HepG2 (cell line): ENCODE measurements around the gene IL17D. TPM values are rescaled to one million over a fixed set of nuclear protein-coding genes. Genes with fewer than 3 reads are reported as not detected.

Experiments
- ATAC-seq: fragments of 200-7000 bp; cut with Tn5 transposase; 3 replicates; pipeline ENCODE4 v1.9.1; 2020; ENCODE audit warnings: mild to moderate bottlenecking, moderate library complexity
- BruUV-seq: library from RNA; stranded (reverse); fragments of 400-500 nt; replicated peaks from 2 replicates; lab custom pipeline; 2021; lab: Mats Ljungman, UMichigan
- CTCF ChIA-PET: fragments of 300-600 bp; formaldehyde crosslinking; extraction: SDS; loops from one replicate; lab custom pipeline; 2021; ENCODE audit warnings: low total read pairs, inconsistent platforms, low intra/inter-chr PET ratio; lab: Yijun Ruan, JAX
- POLR2A ChIA-PET: fragments of 350-600 bp; sonication (Branson Sonifier 250); formaldehyde crosslinking; loops from one replicate; lab custom pipeline; 2020; ENCODE audit warnings: antibody characterized with exemption, inconsistent platforms; lab: Yijun Ruan, JAX
- DNase-seq: peaks from one replicate; pipeline ENCODE4 v3.0.0-alpha.2; 2015; ENCODE audit warnings: low spot score
- FAIRE-seq: peaks from 3 replicates; lab custom pipeline; 2011; peaks lifted over from hg19 to GRCh38; lab: Jason Lieb, UNC
- H2AFZ ChIP-seq: one replicate; pipeline ENCODE4 v1.6.1; 2011; ENCODE audit warnings: low read length, inconsistent platforms
- H3K27ac ChIP-seq: fragments of 300-600 bp; 3 replicates; pipeline ENCODE4 v1.8.0; 2011; ENCODE audit warnings: mixed run types, mild to moderate bottlenecking, mixed read lengths, low read length, inconsistent platforms; ENCODE audit not compliant: insufficient read depth; ENCODE audit errors: extremely low read length
- H3K27me3 ChIP-seq, 2 experiments: fragments of 200-600 bp in 1 of 2; 2 replicates in 1 of 2; 3 replicates in 1 of 2; pipeline versions ENCODE4 v1.6.0 to v1.8.0; 2011; ENCODE audit warnings: low read length in 2 of 2, mild to moderate bottlenecking in 2 of 2, moderate library complexity in 2 of 2, inconsistent platforms in 1 of 2; ENCODE audit not compliant: insufficient read depth in 2 of 2, control insufficient read depth in 1 of 2
- H3K36me3 ChIP-seq, 2 experiments: fragments of 200-600 bp in 1 of 2; replicated peaks in 1 of 2; 2 replicates in 1 of 2; 3 replicates in 1 of 2; pipeline versions ENCODE4 v1.5.1 to v1.8.0; 2011; ENCODE audit warnings: low read length in 2 of 2, inconsistent platforms in 1 of 2; ENCODE audit not compliant: insufficient read depth in 2 of 2, control insufficient read depth in 1 of 2
- H3K4me1 ChIP-seq: 2 replicates; pipeline ENCODE4 v1.5.1; 2012; ENCODE audit warnings: low read length, inconsistent platforms; ENCODE audit not compliant: insufficient read depth
- H3K4me2 ChIP-seq: 2 replicates; pipeline ENCODE4 v1.6.0; 2011; ENCODE audit warnings: low read depth, low read length, inconsistent platforms
- H3K4me3 ChIP-seq, 3 experiments: fragments of 200-600 bp in 1 of 3; sonication (generic), shearing (Covaris generic) in 1 of 3; replicated peaks in 1 of 3; 2 replicates each; pipeline ENCODE4 v1.5.1; 2011 to 2016; ENCODE audit warnings: low read length in 3 of 3, inconsistent platforms in 2 of 3, low read depth in 2 of 3, mild to moderate bottlenecking in 2 of 3, control low read depth in 1 of 3, mixed read lengths in 1 of 3; ENCODE audit not compliant: insufficient read depth in 1 of 3
- H3K79me2 ChIP-seq: one replicate; pipeline ENCODE4 v1.6.1; 2011; ENCODE audit warnings: low read length, inconsistent platforms; ENCODE audit not compliant: insufficient read depth
- H3K9ac ChIP-seq: 2 replicates; pipeline ENCODE4 v1.6.0; 2011; ENCODE audit warnings: mild to moderate bottlenecking, low read depth, low read length, inconsistent platforms; ENCODE audit not compliant: insufficient read depth
- H3K9me3 ChIP-seq: 2 replicates; pipeline ENCODE4 v1.5.1; 2012; ENCODE audit warnings: mild to moderate bottlenecking, low read length
- H4K20me1 ChIP-seq: 2 replicates; pipeline ENCODE4 v1.6.0; 2011; ENCODE audit warnings: inconsistent platforms, mild to moderate bottlenecking, low read length, moderate library complexity; ENCODE audit not compliant: insufficient read depth
- ATF7-NPFF ChIP-seq: sonication (generic); formaldehyde crosslinking; IDR thresholded peaks from 2 replicates; pipeline ENCODE4 v1.8.1; 2023; ENCODE audit warnings: mild to moderate bottlenecking, low read depth, missing genetic modification reagents, moderate library complexity
- CREM ChIP-seq, 2 experiments: sonication (generic) in 1 of 2; formaldehyde crosslinking in 1 of 2; IDR thresholded peaks; 2 replicates each; pipeline versions ENCODE4 v1.4.0 to v1.6.1; 2016 to 2020; ENCODE audit warnings: antibody characterized with exemption in 1 of 2, mild to moderate bottlenecking in 1 of 2, missing genetic modification reagents in 1 of 2
- EHMT2 ChIP-seq: fragments of 200-600 bp; sonication (generic); IDR thresholded peaks from 2 replicates; pipeline ENCODE4 v1.7.0; 2017; ENCODE audit warnings: antibody characterized with exemption, low read depth, low read length, borderline replicate concordance
- MAFF ChIP-seq: IDR thresholded peaks from 2 replicates; pipeline ENCODE4 v1.6.1; 2011; ENCODE audit warnings: low read depth, low read length, improper control_type of control experiment
- NFE2L1 ChIP-seq: sonication (generic); formaldehyde crosslinking; IDR thresholded peaks from 2 replicates; pipeline ENCODE4 v1.4.0; 2020; ENCODE audit warnings: missing genetic modification reagents, mild to moderate bottlenecking, borderline replicate concordance
- NR1H2 ChIP-seq: sonication (generic); formaldehyde crosslinking; IDR thresholded peaks from 2 replicates; pipeline ENCODE4 v1.8.1; 2022; ENCODE audit warnings: low read depth, missing genetic modification reagents, borderline replicate concordance
- PBX2 ChIP-seq: IDR thresholded peaks from 2 replicates; pipeline ENCODE4 v1.6.1; 2016; ENCODE audit warnings: control low read depth
- SALL2 ChIP-seq: sonication (generic); formaldehyde crosslinking; IDR thresholded peaks from 2 replicates; pipeline ENCODE4 v1.8.1; 2023; ENCODE audit warnings: mild to moderate bottlenecking, missing genetic modification reagents, inconsistent platforms
- SMYD3 ChIP-seq: sonication (generic); formaldehyde crosslinking; IDR thresholded peaks from 2 replicates; pipeline ENCODE4 v1.8.1; 2023; ENCODE audit warnings: mild to moderate bottlenecking, missing genetic modification reagents
- SP1 ChIP-seq, 2 experiments: fragments of 450-650 bp in 1 of 2; sonication (generic) in 1 of 2; formaldehyde crosslinking in 1 of 2; IDR thresholded peaks; 2 replicates each; pipeline versions ENCODE4 v1.4.0 to v1.6.1; 2016 to 2020; ENCODE audit warnings: missing genetic modification reagents in 1 of 2
- SRF ChIP-seq: IDR thresholded peaks from 2 replicates; pipeline ENCODE4 v1.6.1; 2011; ENCODE audit warnings: mild to moderate bottlenecking, low read depth, low read length, moderate library complexity
- U2AF1 ChIP-seq: fragments of 200-400 bp; formaldehyde crosslinking; optimal IDR thresholded peaks from 2 replicates; pipeline ENCODE3; 2017; ENCODE audit warnings: mild to moderate bottlenecking, low read depth, low read length
- ZNF234 ChIP-seq: sonication (generic); formaldehyde crosslinking; conservative IDR thresholded peaks from 2 replicates; pipeline ENCODE4 v1.5.1; 2020; ENCODE audit warnings: mild to moderate bottlenecking, missing genetic modification reagents
- ZNF280B ChIP-seq: sonication (generic); formaldehyde crosslinking; IDR thresholded peaks from 2 replicates; pipeline ENCODE4 v1.5.0; 2020; ENCODE audit warnings: missing genetic modification reagents, mild to moderate bottlenecking, borderline replicate concordance
- ZNF552 ChIP-seq: sonication (generic); formaldehyde crosslinking; IDR thresholded peaks from 2 replicates; pipeline ENCODE4 v1.9.0; 2022; ENCODE audit warnings: missing genetic modification reagents, mild to moderate bottlenecking, borderline replicate concordance
- ZNF619 ChIP-seq: sonication (generic); formaldehyde crosslinking; IDR thresholded peaks from 2 replicates; pipeline ENCODE4 v1.4.0; 2020; ENCODE audit warnings: mild to moderate bottlenecking, missing genetic modification reagents
- ZNF678 ChIP-seq: sonication (generic); formaldehyde crosslinking; IDR thresholded peaks from 2 replicates; pipeline ENCODE4 v1.4.0; 2020; ENCODE audit warnings: mild to moderate bottlenecking, missing genetic modification reagents
- WGBS: methylation state at CpG from one replicate; pipeline ENCODE4 v1.1.6; 2017; ENCODE audit warnings: low lambda C conversion rate; 5-methylcytosine and 5-hydroxymethylcytosine counted together
- in situ Hi-C: cut with HindIII; loops from 2 replicates; pipeline ENCODE4 v1.10.0; 2017; ENCODE audit warnings: low pct_unique_long_range_greater_than_20kb; ENCODE audit not compliant: extremely low pct_ligation_motif_present
- intact Hi-C: fragments of 100-400 bp; cut with micrococcal nuclease; formaldehyde crosslinking; loops from one replicate; pipeline ENCODE4 v1.10.0; 2022; ENCODE audit not compliant: unreplicated experiment
- polyA plus RNA-seq, 8 experiments: library from polyadenylated mRNA; depleted of rRNA in 3 of 8; stranded (reverse) in 7 of 8; unstranded in 1 of 8; fragments of >200 nt; fragmentation: Illumina TruSeq in 4 of 8; extraction: Trizol in 4 of 8; gene quantifications; 2 replicates each; pipeline versions ENCODE4 v1.2.1 to v1.2.3, GENCODE V29; 2011 to 2016; ENCODE audit warnings: low read depth in 4 of 8, missing spikeins in 1 of 8, mixed read lengths in 1 of 8; ENCODE audit not compliant: insufficient read depth in 1 of 8
- total RNA-seq, 5 experiments: library from RNA; depleted of rRNA; stranded (reverse); fragments of >200 nt; fragmentation: Illumina TruSeq; extraction: Trizol; gene quantifications; 2 replicates each; pipeline ENCODE4 v1.2.3, GENCODE V29; 2016; ENCODE audit warnings: low read depth in 1 of 5

The IL17D gene
- total and polyA plus RNA-seq, 2 of the 13 experiments (the other 11 are each of a cell fraction or from before 2014, with no cell fraction given) = 1.1 to 2.2 TPM

- no peaks in the 10 kb centered on the region for H3K9me3 ChIP-seq
- POLR2A ChIA-PET = no interaction called here
- H3K4me3 ChIP-seq = no peak overlapping the region
- H3K4me2 ChIP-seq = no peak overlapping the region
- H3K27ac ChIP-seq = no peak overlapping the region
- in situ Hi-C loops (no loop called here), intact Hi-C loops (no loop called here)
- no peaks in the 10 kb centered on the region for H4K20me1 ChIP-seq
- no peak overlapping the region for H2AFZ ChIP-seq
- H3K79me2 ChIP-seq = no peaks in the 10 kb centered on the region
- no TSS peak for BruUV-seq
- 92% methylated on average over 17 of the region's 18 CpGs for WGBS
- CTCF ChIA-PET = no interaction called here
- no peak for DNase-seq
- H3K4me1 ChIP-seq = no peaks in the 10 kb centered on the region
- no peaks in the 10 kb centered on the region for H3K27me3 ChIP-seq
- no peak for ATAC-seq
- H3K36me3 ChIP-seq = no peaks in the 10 kb centered on the region
- TF ChIP-seq EHMT2 (no peak), ZNF619 (CRISPR knock-in tag) (no peak), U2AF1 (no peak), NFE2L1 (CRISPR knock-in tag) (no peak), PBX2 (CRISPR knock-in tag) (no peak), ZNF678 (no peak), MAFF (no peak), SRF (no peak), ATF7-NPFF (CRISPR knock-in tag) (no peak)
- FAIRE-seq = no peak
- no peak overlapping the region for H3K9ac ChIP-seq
Measured at GRCh38 chr13:20684546-20684945, 19.0 kb upstream of the IL17D start.

- no peaks in the 10 kb centered on the region for H3K27me3 ChIP-seq
- in situ Hi-C loops = no loop called here
- FAIRE-seq (no peak), DNase-seq (no peak), ATAC-seq (no peak)
- no peaks in the 10 kb centered on the region for H3K9me3 ChIP-seq
- H3K4me2 ChIP-seq = no peak overlapping the region
- no peak overlapping the region for H2AFZ ChIP-seq
- CTCF ChIA-PET = no interaction called here
- POLR2A ChIA-PET = no interaction called here
- no peak overlapping the region for H3K4me3 ChIP-seq
- BruUV-seq = no TSS peak
- no peaks in the 10 kb centered on the region for H4K20me1 ChIP-seq
- no peaks in the 10 kb centered on the region for H3K36me3 ChIP-seq
- no peak overlapping the region for H3K9ac ChIP-seq
- no peaks in the 10 kb centered on the region for H3K79me2 ChIP-seq
- WGBS = 92% methylated on average over 6 of the region's 6 CpGs
- no peaks in the 10 kb centered on the region for H3K4me1 ChIP-seq
- intact Hi-C loops = no loop called here
- no peak overlapping the region for H3K27ac ChIP-seq
- TF ChIP-seq NR1H2 (no peak), ZNF552 (CRISPR knock-in tag) (no peak), ZNF234 (CRISPR knock-in tag) (no peak), ZNF280B (no peak), SP1 (IDR thresholded peaks at IDR 0.05) (no peak), SP1 (CRISPR knock-in tag; IDR thresholded peaks at IDR 0.05) (no peak), SALL2 (CRISPR knock-in tag) (no peak), CREM (IDR thresholded peaks at IDR 0.05) (no peak), CREM (CRISPR knock-in tag; IDR thresholded peaks at IDR 0.05) (no peak), SMYD3 (CRISPR knock-in tag) (no peak)
Measured at GRCh38 chr13:20685092-20685491, 18.4 kb upstream of the IL17D start.
